ENCODE measurements around the gene WARS2.

The WARS2 gene

GRCh38 chr1:119083980-119084379, 56.5 kb downstream of the WARS2 start:
- H3K79me1 ChIP-seq (ENCODE audit: low read depth, low read length), result no peaks in the 10 kb centered on the region
- DNase-seq (ENCODE audit: low spot score), result no peak
- no peak overlapping the region for H2AK5ac ChIP-seq (ENCODE audit: low read depth, low read length)
- no peak overlapping the region for H3K18ac ChIP-seq (ENCODE audit: low read length)
- H3K4me2 ChIP-seq (ENCODE audit: insufficient read depth, low read length, poor library complexity, severe bottlenecking), result no peak overlapping the region
- no peaks in the 10 kb centered on the region for H3K9me3 ChIP-seq (replicated peaks in 1 of 2; ENCODE audit: control insufficient read depth in 2 of 2, insufficient read depth in 1 of 2, low read depth in 1 of 2, low read length in 2 of 2)
- peaks cover 0 to 7% of the 10 kb centered on the region in 2 donors for H3K4me1 ChIP-seq (ENCODE audit: control insufficient read depth in 2 of 2, insufficient read depth in 1 of 2, low read depth in 1 of 2, low read length in 2 of 2)
- WGBS, 2 donors (ENCODE audit: extremely low coverage in 2 of 2, insufficient read length in 2 of 2, insufficient replicate concordance in 1 of 2), result no CpG with 5 or more reads among the region's 6 CpGs
- H4K91ac ChIP-seq (ENCODE audit: low read depth, low read length, poor library complexity), result no peak overlapping the region
- H2BK5ac ChIP-seq (ENCODE audit: low read length), result no peak overlapping the region
- H2BK12ac ChIP-seq (ENCODE audit: low read length), result no peak overlapping the region
- no peak overlapping the region for H3K4ac ChIP-seq (ENCODE audit: low read length)
- no peak overlapping the region for H3K14ac ChIP-seq (ENCODE audit: low read length)
- H2AFZ ChIP-seq (ENCODE audit: low read length), result no peak overlapping the region
- H4K8ac ChIP-seq (ENCODE audit: low read depth, low read length), result no peak overlapping the region
- H3K9ac ChIP-seq (ENCODE audit: low read depth, low read length, poor library complexity), result no peak overlapping the region
- H2BK120ac ChIP-seq (ENCODE audit: low read depth, low read length), result no peak overlapping the region
- H3K4me3 ChIP-seq (ENCODE audit: low read length in 2 of 2), result no peak overlapping the region
- no peaks in the 10 kb centered on the region for H3K36me3 ChIP-seq (replicated peaks in 1 of 2; ENCODE audit: control insufficient read depth in 2 of 2, insufficient read depth in 2 of 2, low read length in 2 of 2)
- H3K27me3 ChIP-seq (ENCODE audit: control insufficient read depth in 3 of 3, insufficient read depth in 3 of 3, low read depth in 1 of 3, low read length in 3 of 3), result no peaks in the 10 kb centered on the region
- no peak overlapping the region for H3K27ac ChIP-seq (replicated peaks; ENCODE audit: low read length)
- no peak overlapping the region for H2BK15ac ChIP-seq (ENCODE audit: low read length)
- no peak overlapping the region for H3K23ac ChIP-seq (ENCODE audit: low read depth, low read length, poor library complexity)

- H2AK5ac ChIP-seq (ENCODE audit: low read depth, low read length), result no peak overlapping the region
- no peak overlapping the region for H3K4ac ChIP-seq (ENCODE audit: low read length)
- no peak overlapping the region for H3K14ac ChIP-seq (ENCODE audit: low read length)
- WGBS, 2 donors (ENCODE audit: extremely low coverage in 2 of 2, insufficient read length in 2 of 2, insufficient replicate concordance in 1 of 2), result no CpG with 5 or more reads among the region's 1 CpG
- no peak overlapping the region for H2BK12ac ChIP-seq (ENCODE audit: low read length)
- H3K27ac ChIP-seq (replicated peaks; ENCODE audit: low read length), result no peak overlapping the region
- H2BK15ac ChIP-seq (ENCODE audit: low read length), result no peak overlapping the region
- H3K23ac ChIP-seq (ENCODE audit: low read depth, low read length, poor library complexity), result no peak overlapping the region
- no peak overlapping the region for H3K4me3 ChIP-seq (ENCODE audit: low read length in 2 of 2)
- no peak overlapping the region for H4K91ac ChIP-seq (ENCODE audit: low read depth, low read length, poor library complexity)
- no peak overlapping the region for H4K8ac ChIP-seq (ENCODE audit: low read depth, low read length)
- no peaks in the 10 kb centered on the region for H3K27me3 ChIP-seq (ENCODE audit: control insufficient read depth in 3 of 3, insufficient read depth in 3 of 3, low read depth in 1 of 3, low read length in 3 of 3)
- H2BK120ac ChIP-seq (ENCODE audit: low read depth, low read length), result no peak overlapping the region
- H3K4me1 ChIP-seq (ENCODE audit: control insufficient read depth in 2 of 2, insufficient read depth in 1 of 2, low read depth in 1 of 2, low read length in 2 of 2), result peaks cover 0 to 7% of the 10 kb centered on the region in 2 donors
- H3K4me2 ChIP-seq (ENCODE audit: insufficient read depth, low read length, poor library complexity, severe bottlenecking), result no peak overlapping the region
- H3K79me1 ChIP-seq (ENCODE audit: low read depth, low read length), result no peaks in the 10 kb centered on the region
- no peak overlapping the region for H2AFZ ChIP-seq (ENCODE audit: low read length)
- no peaks in the 10 kb centered on the region for H3K36me3 ChIP-seq (replicated peaks in 1 of 2; ENCODE audit: control insufficient read depth in 2 of 2, insufficient read depth in 2 of 2, low read length in 2 of 2)
- H3K18ac ChIP-seq (ENCODE audit: low read length), result no peak overlapping the region
- no peaks in the 10 kb centered on the region for H3K9me3 ChIP-seq (replicated peaks in 1 of 2; ENCODE audit: control insufficient read depth in 2 of 2, insufficient read depth in 1 of 2, low read depth in 1 of 2, low read length in 2 of 2)
- no peak for DNase-seq (ENCODE audit: low spot score)
- no peak overlapping the region for H2BK5ac ChIP-seq (ENCODE audit: low read length)
- H3K9ac ChIP-seq (ENCODE audit: low read depth, low read length, poor library complexity), result no peak overlapping the region
These were observed 57.0 kb downstream of the WARS2 start for GRCh38 chr1:119083479-119083878.

- no peak overlapping the region for H3K18ac ChIP-seq (ENCODE audit: low read length)
- H3K27me3 ChIP-seq (ENCODE audit: control insufficient read depth in 3 of 3, insufficient read depth in 3 of 3, low read depth in 1 of 3, low read length in 3 of 3), result no peaks in the 10 kb centered on the region
- H4K91ac ChIP-seq (ENCODE audit: low read depth, low read length, poor library complexity), result no peak overlapping the region
- H2AK5ac ChIP-seq (ENCODE audit: low read depth, low read length), result no peak overlapping the region
- no peak overlapping the region for H2AFZ ChIP-seq (ENCODE audit: low read length)
- no peak overlapping the region for H3K27ac ChIP-seq (replicated peaks; ENCODE audit: low read length)
- H3K4me1 ChIP-seq (ENCODE audit: control insufficient read depth in 2 of 2, insufficient read depth in 1 of 2, low read depth in 1 of 2, low read length in 2 of 2), result peaks cover 0 to 5% of the 10 kb centered on the region in 2 donors
- H3K79me1 ChIP-seq (ENCODE audit: low read depth, low read length), result no peaks in the 10 kb centered on the region
- H3K4ac ChIP-seq (ENCODE audit: low read length), result no peak overlapping the region
- H2BK120ac ChIP-seq (ENCODE audit: low read depth, low read length), result no peak overlapping the region
- H3K9me3 ChIP-seq (replicated peaks in 1 of 2; ENCODE audit: control insufficient read depth in 2 of 2, insufficient read depth in 1 of 2, low read depth in 1 of 2, low read length in 2 of 2), result no peaks in the 10 kb centered on the region
- no peak overlapping the region for H3K4me3 ChIP-seq (ENCODE audit: low read length in 2 of 2)
- no peak overlapping the region for H2BK5ac ChIP-seq (ENCODE audit: low read length)
- H3K23ac ChIP-seq (ENCODE audit: low read depth, low read length, poor library complexity), result no peak overlapping the region
- H4K8ac ChIP-seq (ENCODE audit: low read depth, low read length), result no peak overlapping the region
- H2BK15ac ChIP-seq (ENCODE audit: low read length), result no peak overlapping the region
- H3K4me2 ChIP-seq (ENCODE audit: insufficient read depth, low read length, poor library complexity, severe bottlenecking), result no peak overlapping the region
- H2BK12ac ChIP-seq (ENCODE audit: low read length), result no peak overlapping the region
- H3K9ac ChIP-seq (ENCODE audit: low read depth, low read length, poor library complexity), result no peak overlapping the region
- WGBS, 2 donors (ENCODE audit: extremely low coverage in 2 of 2, insufficient read length in 2 of 2, insufficient replicate concordance in 1 of 2), result no CpG with 5 or more reads among the region's 3 CpGs
- DNase-seq (ENCODE audit: low spot score), result no peak
- no peaks in the 10 kb centered on the region for H3K36me3 ChIP-seq (replicated peaks in 1 of 2; ENCODE audit: control insufficient read depth in 2 of 2, insufficient read depth in 2 of 2, low read length in 2 of 2)
- H3K14ac ChIP-seq (ENCODE audit: low read length), result no peak overlapping the region
These were observed 58.8 kb downstream of the WARS2 start for GRCh38 chr1:119081700-119082099.

GRCh38 chr1:119081267-119081666, 59.2 kb downstream of the WARS2 start:
- Histone ChIP-seq H3K4me3 (ENCODE audit: low read length in 2 of 2) (no peak overlapping the region), H3K4me1 (ENCODE audit: control insufficient read depth in 2 of 2, insufficient read depth in 1 of 2, low read depth in 1 of 2, low read length in 2 of 2) (peaks cover 0 to 5% of the 10 kb centered on the region in 2 donors), H3K27ac (replicated peaks; ENCODE audit: low read length) (no peak overlapping the region)

More at GRCh38 chr1:119081267-119081666, 59.2 kb downstream of the WARS2 start:
- Histone ChIP-seq H3K36me3 (replicated peaks in 1 of 2; ENCODE audit: control insufficient read depth in 2 of 2, insufficient read depth in 2 of 2, low read length in 2 of 2) (no peaks in the 10 kb centered on the region), H2BK5ac (ENCODE audit: low read length) (no peak overlapping the region), H3K9ac (ENCODE audit: low read depth, low read length, poor library complexity) (no peak overlapping the region), H2AK5ac (ENCODE audit: low read depth, low read length) (no peak overlapping the region), H3K79me1 (ENCODE audit: low read depth, low read length) (no peaks in the 10 kb centered on the region), H3K14ac (ENCODE audit: low read length) (no peak overlapping the region), H3K18ac (ENCODE audit: low read length) (no peak overlapping the region), H3K9me3 (replicated peaks in 1 of 2; ENCODE audit: control insufficient read depth in 2 of 2, insufficient read depth in 1 of 2, low read depth in 1 of 2, low read length in 2 of 2) (no peaks in the 10 kb centered on the region), H2AFZ (ENCODE audit: low read length) (no peak overlapping the region), H2BK12ac (ENCODE audit: low read length) (no peak overlapping the region), H4K8ac (ENCODE audit: low read depth, low read length) (no peak overlapping the region), H3K4ac (ENCODE audit: low read length) (no peak overlapping the region), H3K23ac (ENCODE audit: low read depth, low read length, poor library complexity) (no peak overlapping the region), H2BK120ac (ENCODE audit: low read depth, low read length) (no peak overlapping the region), H2BK15ac (ENCODE audit: low read length) (no peak overlapping the region), H3K27me3 (ENCODE audit: control insufficient read depth in 3 of 3, insufficient read depth in 3 of 3, low read depth in 1 of 3, low read length in 3 of 3) (no peaks in the 10 kb centered on the region), H3K4me2 (ENCODE audit: insufficient read depth, low read length, poor library complexity, severe bottlenecking) (no peak overlapping the region), H4K91ac (ENCODE audit: low read depth, low read length, poor library complexity) (no peak overlapping the region)
- DNase-seq (ENCODE audit: low spot score), result no peak

Data from neuronal stem cell (in vitro differentiated cells).